Subcutaneous adipose tissue (tissue), 4 donors: ENCODE measurements around the gene AFTPH. TPM values are rescaled to one million over a fixed set of nuclear protein-coding genes. Genes with fewer than 3 reads are reported as not detected.

ENCODE experiments used
- CTCF ChIP-seq: fragments of 450-650 bp; IDR thresholded peaks from one replicate; pipeline ENCODE4 v1.5.1; 2016; ENCODE audit warnings: low read depth, mild to moderate bottlenecking, control low read depth, antibody characterized with exemption, moderate library complexity
- total RNA-seq, 4 donors: library from RNA; depleted of rRNA; stranded (reverse); fragments of >200 nt; gene quantifications; one replicate each; pipeline ENCODE4 v1.1.0, GENCODE V29; 2016

The AFTPH gene
- total RNA-seq, 4 donors from 2014 or later = 39.2 to 50.5 (median 44.7) TPM

GRCh38 chr2:64516651-64517510 is 7.2 kb upstream of the AFTPH start:
- TF ChIP-seq CTCF = no peak

GRCh38 chr2:64517511-64517884 is 6.6 kb upstream of the AFTPH start:
- TF ChIP-seq CTCF = no peak

GRCh38 chr2:64522843-64523428 is 1.2 kb upstream of the AFTPH start:
- TF ChIP-seq CTCF = no peak

- no peak for TF ChIP-seq CTCF
Observed at GRCh38 chr2:64524604-64525316, 632 bp downstream of the AFTPH start.

DNA sequence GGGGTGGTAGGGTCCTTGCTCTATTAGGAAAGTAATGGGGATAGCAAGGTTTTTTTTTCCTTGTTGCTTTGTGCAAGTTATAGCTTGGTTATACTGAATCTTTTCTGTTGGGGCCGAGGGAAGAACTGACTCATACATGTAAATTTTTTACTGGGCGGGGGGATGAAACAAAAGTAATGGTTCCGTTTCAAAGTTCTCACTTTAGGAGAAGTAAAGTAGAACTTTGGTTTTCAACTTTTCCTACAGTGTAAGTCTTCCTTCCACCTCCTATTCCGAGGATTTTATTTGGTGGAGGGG is 1.1 kb downstream of the AFTPH start:
- TF ChIP-seq CTCF = no peak

- TF ChIP-seq CTCF = no peak
Observed at GRCh38 chr2:64526034-64526433, 1.9 kb downstream of the AFTPH start.

GRCh38 chr2:64532030-64532429 is 7.9 kb downstream of the AFTPH start:
- TF ChIP-seq CTCF = no peak
